Epithelial cell of proximal tubule (primary cell): ENCODE results near the gene CCNL2. TPM values are rescaled to one million over a fixed set of nuclear protein-coding genes. Genes with fewer than 3 reads are reported as not detected.

Experiments
- DNase-seq: peaks from one replicate; pipeline ENCODE4 v3.0.0-alpha.2; 2011; ENCODE audit warnings: low read depth
- H3K4me3 ChIP-seq: 2 replicates; pipeline ENCODE4 v1.5.1; 2011; ENCODE audit warnings: low read depth, mild to moderate bottlenecking, low read length
- CTCF ChIP-seq: conservative IDR thresholded peaks from 2 replicates; pipeline ENCODE4 v1.5.1; 2012; ENCODE audit warnings: low read depth, mild to moderate bottlenecking, low read length
- total RNA-seq: library from RNA; depleted of rRNA; stranded (reverse); fragments of >200 nt; gene quantifications from 2 replicates; pipeline ENCODE4 v1.2.3, GENCODE V29; 2015

Gene CCNL2
- total RNA-seq, 1 donor from 2014 or later = 96.3 TPM

DNA sequence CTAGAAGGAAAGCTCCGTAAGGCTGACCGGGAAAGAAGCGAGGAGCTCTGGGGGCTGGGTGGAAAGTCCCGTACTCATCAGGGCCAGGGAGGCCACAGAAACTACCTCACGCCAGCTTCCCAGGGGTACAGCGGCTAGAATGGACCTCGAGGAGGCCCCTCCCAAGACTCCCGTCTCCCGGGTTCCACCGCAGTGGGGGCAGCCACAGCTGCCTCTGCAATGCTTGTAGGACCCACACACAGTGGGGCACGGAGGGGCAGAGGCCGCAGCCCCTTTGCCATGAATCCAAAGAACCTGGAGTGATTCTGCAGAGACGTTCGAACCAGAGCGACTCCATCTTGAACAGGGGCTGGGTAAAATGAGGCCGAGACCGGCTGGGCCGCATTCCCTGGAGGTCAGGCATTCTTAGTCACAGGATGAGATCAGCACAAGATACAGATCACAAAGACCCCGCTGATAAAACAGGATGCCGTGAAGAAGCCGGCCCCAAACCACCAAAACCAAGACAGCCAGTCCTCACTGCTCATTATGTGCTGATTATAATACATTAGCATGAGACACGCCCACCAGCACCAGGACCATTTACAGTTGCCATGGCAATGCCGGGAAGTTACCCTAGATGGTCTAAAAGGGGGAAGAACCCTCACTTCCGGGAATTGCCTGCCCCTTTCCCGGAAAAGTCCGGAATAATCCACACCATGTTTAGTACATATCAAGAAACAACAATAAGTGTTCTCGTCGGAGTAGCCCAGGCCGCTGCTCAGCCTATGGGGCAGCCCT, 23.5 kb upstream of the CCNL2 start:
- no peak overlapping the region for H3K4me3 ChIP-seq
- DNase-seq = no peak
- no peak for TF ChIP-seq CTCF

DNA sequence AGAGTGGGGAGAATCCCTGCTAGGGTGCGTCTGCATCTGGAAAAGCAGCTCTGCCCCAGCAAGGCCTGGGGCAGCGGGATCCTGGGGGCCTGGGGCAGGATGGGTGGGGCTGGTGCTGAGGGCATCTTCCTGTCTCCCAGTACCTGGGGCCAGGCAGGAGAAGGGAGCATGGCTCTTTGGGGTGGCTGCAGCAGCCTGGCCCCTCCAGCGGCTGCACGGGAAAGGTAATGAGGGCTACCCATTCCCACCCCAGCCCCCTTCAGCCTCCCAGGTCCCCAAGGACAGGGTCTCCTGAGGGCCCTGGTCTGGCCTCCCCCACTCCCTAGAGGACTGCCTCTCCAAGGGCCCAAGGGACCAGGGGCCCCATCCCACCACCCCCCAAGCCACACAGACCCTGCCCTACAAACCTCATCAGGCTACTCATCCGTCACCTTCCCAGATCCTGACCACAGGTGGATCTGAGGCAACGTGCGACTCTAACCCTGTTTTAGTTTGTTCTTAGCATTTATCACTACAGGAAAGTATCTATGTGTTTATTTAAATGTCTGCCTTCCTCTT, 22.9 kb upstream of the CCNL2 start:
- DNase-seq = no peak
- no peak overlapping the region for H3K4me3 ChIP-seq

GRCh38 chr1:1421147-1421906, 22.2 kb upstream of the CCNL2 start, which contains the start of gene ANKRD65:
Gene ANKRD65, minus strand, starts transcription at chr1:1421276. Its CDS starts 271 bp downstream, at chr1:1421005.
- TF ChIP-seq CTCF = no peak
- no peak for DNase-seq
- no peak within 1 kb of the TSS for H3K4me3 ChIP-seq

More for the DNA sequence above, 22.9 kb upstream of the CCNL2 start:
- no peak for TF ChIP-seq CTCF

DNA sequence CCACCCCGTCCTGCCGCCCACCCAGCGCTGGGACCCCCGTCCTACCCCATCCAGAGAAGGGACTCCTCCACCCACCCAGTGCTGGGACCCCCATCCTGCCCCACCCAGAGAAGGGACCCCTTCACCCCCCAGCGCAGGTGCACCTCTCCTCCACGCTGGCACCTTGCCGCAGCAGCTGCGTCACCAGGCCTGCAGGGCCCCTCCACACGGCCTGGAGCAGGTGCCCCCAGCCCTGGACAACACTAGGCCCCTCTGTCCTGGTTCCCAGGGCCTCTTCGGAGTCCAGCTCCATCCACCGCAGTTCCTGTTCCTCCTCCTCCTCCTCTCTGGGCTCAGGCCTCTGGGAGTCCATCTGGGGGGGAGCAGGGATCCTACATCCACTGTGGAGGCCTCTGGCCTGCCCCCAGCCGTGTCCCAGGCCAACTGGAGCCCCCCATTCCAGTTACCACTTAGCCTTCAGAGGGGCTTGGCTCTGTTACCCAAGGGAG, 21.6 kb upstream of the CCNL2 start:
- no peak for DNase-seq
- TF ChIP-seq CTCF = no peak
- H3K4me3 ChIP-seq = no peak overlapping the region

DNA sequence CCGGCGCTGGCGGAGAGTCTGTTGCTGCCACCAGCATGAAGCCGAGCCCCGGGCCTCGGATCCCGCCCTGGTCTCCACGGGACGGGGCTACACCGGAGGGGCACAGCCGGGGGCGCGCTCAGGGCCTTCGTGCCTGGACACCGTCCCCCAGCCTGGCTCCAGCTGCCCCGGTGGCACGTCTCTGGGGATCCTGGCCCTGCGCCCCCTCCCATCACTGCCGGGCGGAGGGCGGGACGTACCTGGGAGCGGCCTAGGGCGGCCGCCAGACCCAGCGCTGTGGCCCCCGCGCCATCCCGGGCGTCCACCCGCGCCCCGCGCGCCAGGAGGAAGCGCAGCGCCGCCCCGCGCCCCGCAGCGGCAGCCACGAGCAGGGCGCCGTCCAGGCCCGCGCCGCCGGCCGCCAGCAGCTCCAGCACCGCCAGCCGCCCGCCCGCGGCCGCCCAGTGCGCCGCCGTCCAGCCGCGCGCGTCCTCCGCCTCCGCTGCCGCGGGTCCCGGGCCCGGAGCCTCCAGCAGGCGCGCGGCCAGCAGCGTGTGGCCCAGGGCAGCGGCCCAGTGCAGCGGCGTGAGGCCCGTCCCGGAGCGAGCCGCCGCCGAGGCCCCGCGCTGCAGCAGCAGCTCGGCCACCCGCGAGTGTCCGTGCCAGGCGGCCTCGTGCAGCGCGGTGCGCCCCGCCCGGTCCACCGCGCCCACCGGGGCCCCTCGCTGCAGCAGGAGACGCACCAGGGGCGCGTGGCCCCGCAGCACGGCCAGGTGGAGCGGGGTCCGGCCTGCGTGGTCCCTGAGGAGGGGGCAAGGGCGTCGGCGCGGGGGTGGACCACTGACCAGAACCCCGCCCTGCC, 20.9 kb upstream of the CCNL2 start:
- H3K4me3 ChIP-seq = no peak overlapping the region
- no peak for DNase-seq
- TF ChIP-seq CTCF = no peak

GRCh38 chr1:1419363-1419812, 20.3 kb upstream of the CCNL2 start:
- DNase-seq = no peak
- TF ChIP-seq CTCF = no peak
- no peak overlapping the region for H3K4me3 ChIP-seq
